Activated CD4-positive, alpha-beta T cell treated with anti-CD3 and anti-CD28 coated beads for 36 hours (primary cell): ENCODE data around the gene RNF112. TPM values are rescaled to one million over a fixed set of nuclear protein-coding genes. Genes with fewer than 3 reads are reported as not detected.

Source experiments
- ATAC-seq: fragments of 200-7000 bp; cut with Tn5 transposase; one replicate; pipeline ENCODE4 v1.10.0; 2021; ENCODE audit warnings: mild to moderate bottlenecking, moderate library complexity
- CTCF ChIA-PET: fragments of 350-600 bp; sonication (Branson Sonifier 250); formaldehyde crosslinking; loops from one replicate; lab custom pipeline; 2021; ENCODE audit warnings: antibody characterized with exemption; lab: Charles Lee
- POLR2A ChIA-PET: fragments of 350-600 bp; sonication (Branson Sonifier 250); formaldehyde crosslinking; loops from one replicate; lab custom pipeline; 2021; ENCODE audit warnings: antibody characterized with exemption, inconsistent platforms; lab: Charles Lee
- DNase-seq: peaks from one replicate; pipeline ENCODE4 v3.0.0-alpha.2; 2020
- H3K27ac Mint-ChIP-seq: one replicate; pipeline ENCODE4 v1.8.0; 2021; ENCODE audit warnings: mixed read lengths
- H3K27me3 Mint-ChIP-seq: one replicate; pipeline ENCODE4 v1.8.0; 2021; ENCODE audit warnings: mixed read lengths
- H3K36me3 Mint-ChIP-seq: one replicate; pipeline ENCODE4 v1.8.0; 2021; ENCODE audit warnings: low read depth, mixed read lengths
- H3K4me1 Mint-ChIP-seq: one replicate; pipeline ENCODE4 v1.8.0; 2021; ENCODE audit warnings: mixed read lengths
- H3K4me3 Mint-ChIP-seq: one replicate; pipeline ENCODE4 v1.8.0; 2021; ENCODE audit warnings: mild to moderate bottlenecking, moderate library complexity, mixed read lengths
- H3K9me3 Mint-ChIP-seq: one replicate; pipeline ENCODE4 v1.8.0; 2021; ENCODE audit warnings: low read depth, mixed read lengths
- intact Hi-C, 2 experiments: fragments of 100-400 bp; cut with DNase I in 1 of 2; cut with micrococcal nuclease in 1 of 2; formaldehyde crosslinking; loops; one replicate each; pipeline versions ENCODE4 v1.14.2 to v1.15.1; 2022 to 2024; cut with DNase I, micrococcal nuclease
- total RNA-seq, 2 experiments: library from RNA; stranded (reverse); gene quantifications; one replicate each; pipeline ENCODE4 v1.2.3, GENCODE V29; 2021

The RNF112 gene
- total RNA-seq, 2 experiments from 2014 or later = 0.26 to 0.55 TPM

DNA sequence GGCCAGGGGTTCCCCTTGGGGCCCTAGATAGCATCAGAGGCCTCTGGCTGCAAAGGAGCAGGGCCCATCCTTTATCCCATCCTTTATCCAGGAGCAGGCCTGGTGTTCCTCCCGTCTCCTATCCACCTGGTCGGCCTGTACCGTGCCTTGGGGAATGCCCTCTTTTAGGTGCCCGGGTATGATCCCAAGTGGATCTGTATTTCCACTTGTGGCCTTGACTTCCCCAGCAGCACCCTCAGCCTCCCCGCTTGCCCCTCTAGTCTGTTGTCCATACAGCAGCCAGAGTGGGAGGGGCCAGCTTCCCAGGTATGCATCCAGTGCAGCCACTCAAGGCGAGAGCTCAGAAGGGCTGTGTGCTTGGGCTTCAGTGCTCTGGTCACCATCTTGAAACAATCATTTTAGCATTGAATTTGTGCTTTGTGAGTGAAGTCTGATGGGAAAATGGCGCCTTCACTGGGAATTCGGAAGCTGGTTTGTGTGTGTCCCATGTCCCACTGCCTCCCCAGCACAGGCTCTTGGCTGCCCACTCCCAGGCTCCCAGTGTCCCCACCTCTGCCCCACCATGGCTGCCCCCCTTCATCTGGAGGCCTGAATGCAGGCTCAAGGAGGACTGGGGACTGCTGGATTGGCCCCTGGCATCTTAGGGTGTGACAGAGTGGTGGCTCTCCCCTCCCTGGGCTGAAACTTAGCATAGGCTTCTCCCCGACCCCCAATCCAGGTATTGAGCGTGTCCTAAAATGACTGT lies 3.3 kb upstream of the RNF112 start:
- CTCF ChIA-PET = interaction anchor here (0.6 kb wide), 1 partner anchor 11 kb away, joined by 3 read pairs; no protein-coding TSS in a partner anchor
- DNase-seq (no peak), ATAC-seq (no peak)
- no peaks in the 10 kb centered on the region for H3K27me3 Mint-ChIP-seq
- no peak overlapping the region for H3K27ac Mint-ChIP-seq
- H3K4me3 Mint-ChIP-seq = no peak overlapping the region
- POLR2A ChIA-PET = no interaction called here
- no peaks in the 10 kb centered on the region for H3K4me1 Mint-ChIP-seq
- H3K36me3 Mint-ChIP-seq = no peaks in the 10 kb centered on the region
- H3K9me3 Mint-ChIP-seq = no peaks in the 10 kb centered on the region
- intact Hi-C loops = no loop called here

DNA sequence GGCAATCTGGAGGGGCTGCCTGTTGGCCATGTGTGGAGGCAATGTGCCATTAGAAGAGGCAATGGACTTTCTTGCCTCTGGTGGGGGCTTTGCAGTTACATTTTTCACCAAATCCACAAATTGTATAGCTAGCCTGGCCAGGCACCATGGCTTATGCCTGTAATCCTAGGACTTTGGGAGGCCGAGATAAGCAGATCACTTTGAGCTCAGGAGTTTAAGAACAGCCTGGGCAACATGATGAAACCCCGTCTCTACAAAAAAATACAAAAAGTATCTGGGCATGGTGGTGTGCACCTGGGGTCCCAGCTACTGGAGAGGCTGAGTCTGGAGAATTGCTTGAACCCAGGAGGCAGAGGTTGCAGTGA lies 2.7 kb upstream of the RNF112 start:
- ChIA-PET POLR2A (no interaction called here), CTCF (no interaction called here)
- H3K36me3 Mint-ChIP-seq = no peaks in the 10 kb centered on the region
- H3K4me3 Mint-ChIP-seq = no peak overlapping the region
- H3K27ac Mint-ChIP-seq = no peak overlapping the region
- no peak for DNase-seq
- H3K4me1 Mint-ChIP-seq = no peaks in the 10 kb centered on the region
- H3K9me3 Mint-ChIP-seq = no peaks in the 10 kb centered on the region
- intact Hi-C loops = no loop called here
- H3K27me3 Mint-ChIP-seq = no peaks in the 10 kb centered on the region
- no peak for ATAC-seq

DNA sequence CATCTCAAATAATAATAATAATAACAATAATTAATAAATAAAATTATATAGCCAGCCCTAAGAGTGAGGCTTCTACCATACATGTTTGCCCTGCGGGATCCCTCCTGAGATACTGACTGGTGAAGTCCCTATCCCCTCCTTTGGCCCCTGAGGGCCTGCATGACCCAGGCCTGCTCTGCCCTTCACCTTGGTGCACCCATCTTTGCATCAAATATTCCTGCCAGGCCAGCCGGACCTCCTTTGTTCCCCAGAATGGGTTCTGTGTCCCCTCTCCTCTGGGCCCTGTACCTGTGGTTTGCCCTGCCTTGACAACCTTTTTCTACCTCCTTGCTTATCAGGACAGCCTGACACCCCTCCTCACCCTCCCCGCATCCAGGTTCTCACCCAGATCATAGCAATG lies 2.0 kb upstream of the RNF112 start:
- Mint-ChIP-seq H3K4me1 (no peaks in the 10 kb centered on the region), H3K27me3 (no peaks in the 10 kb centered on the region)

DNA sequence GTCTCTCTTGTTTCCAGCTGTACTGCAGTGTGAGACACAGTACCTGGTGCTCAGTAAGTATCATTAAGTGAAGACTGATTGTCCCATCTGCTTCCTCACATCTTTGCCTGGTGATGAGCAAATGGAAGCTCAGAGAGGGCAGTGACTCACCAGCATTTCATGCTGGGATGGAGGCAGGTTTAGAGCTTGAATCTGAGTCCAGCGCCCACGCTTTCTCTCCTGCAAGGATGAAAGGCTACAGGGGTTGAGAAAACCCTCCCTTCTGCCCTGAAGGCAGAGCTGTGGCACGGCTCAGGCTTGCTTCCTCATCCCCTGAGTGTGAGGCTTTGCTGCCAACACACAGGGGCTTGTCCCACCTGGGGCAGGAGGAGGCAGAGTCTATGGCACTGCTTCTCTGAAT lies 1.5 kb upstream of the RNF112 start:
- no peak overlapping the region for H3K4me3 Mint-ChIP-seq

More for the DNA sequence above, 2.0 kb upstream of the RNF112 start:
- DNase-seq = no peak
- H3K27ac Mint-ChIP-seq = no peak overlapping the region
- no peak overlapping the region for H3K4me3 Mint-ChIP-seq
- ATAC-seq = no peak
- ChIA-PET CTCF (no interaction called here), POLR2A (no interaction called here)
- H3K9me3 Mint-ChIP-seq = no peaks in the 10 kb centered on the region
- intact Hi-C loops = no loop called here
- no peaks in the 10 kb centered on the region for H3K36me3 Mint-ChIP-seq

DNA sequence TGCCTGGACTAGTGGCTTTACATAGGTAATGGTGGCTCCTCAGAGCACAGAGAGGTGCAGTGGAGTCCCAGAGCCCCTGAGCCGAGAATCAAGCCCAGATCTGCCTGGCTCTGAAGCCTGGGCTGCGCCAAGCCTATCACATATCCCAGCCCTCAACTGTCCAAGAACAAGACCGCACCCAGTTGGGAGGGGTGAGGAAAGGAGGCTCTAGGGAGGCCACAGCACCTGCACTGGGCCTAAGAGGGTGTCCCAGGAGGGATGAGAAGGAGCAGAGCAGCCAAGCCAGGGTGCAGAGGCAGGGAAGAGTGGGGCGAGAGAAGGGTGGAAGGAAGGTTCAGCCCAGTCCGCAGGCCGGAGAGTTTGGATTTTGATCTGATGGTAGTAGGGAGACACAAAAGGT lies 941 bp upstream of the RNF112 start:
- H3K27ac Mint-ChIP-seq = no peak overlapping the region
- no peaks in the 10 kb centered on the region for H3K9me3 Mint-ChIP-seq
- intact Hi-C loops = no loop called here
- ATAC-seq (no peak), DNase-seq (no peak)
- H3K27me3 Mint-ChIP-seq = no peaks in the 10 kb centered on the region
- H3K4me1 Mint-ChIP-seq = no peaks in the 10 kb centered on the region
- no peak overlapping the region for H3K4me3 Mint-ChIP-seq
- no peaks in the 10 kb centered on the region for H3K36me3 Mint-ChIP-seq
- POLR2A ChIA-PET = no interaction called here
- CTCF ChIA-PET = no interaction called here

More for the DNA sequence above, 1.5 kb upstream of the RNF112 start:
- no peaks in the 10 kb centered on the region for H3K27me3 Mint-ChIP-seq
- no peak overlapping the region for H3K27ac Mint-ChIP-seq
- ATAC-seq (peak; percentile 78), DNase-seq (peak; percentile 47)
- no peaks in the 10 kb centered on the region for H3K9me3 Mint-ChIP-seq
- ChIA-PET CTCF (no interaction called here), POLR2A (no interaction called here)
- no peaks in the 10 kb centered on the region for H3K4me1 Mint-ChIP-seq
- H3K36me3 Mint-ChIP-seq = no peaks in the 10 kb centered on the region
- intact Hi-C loops = no loop called here

DNA sequence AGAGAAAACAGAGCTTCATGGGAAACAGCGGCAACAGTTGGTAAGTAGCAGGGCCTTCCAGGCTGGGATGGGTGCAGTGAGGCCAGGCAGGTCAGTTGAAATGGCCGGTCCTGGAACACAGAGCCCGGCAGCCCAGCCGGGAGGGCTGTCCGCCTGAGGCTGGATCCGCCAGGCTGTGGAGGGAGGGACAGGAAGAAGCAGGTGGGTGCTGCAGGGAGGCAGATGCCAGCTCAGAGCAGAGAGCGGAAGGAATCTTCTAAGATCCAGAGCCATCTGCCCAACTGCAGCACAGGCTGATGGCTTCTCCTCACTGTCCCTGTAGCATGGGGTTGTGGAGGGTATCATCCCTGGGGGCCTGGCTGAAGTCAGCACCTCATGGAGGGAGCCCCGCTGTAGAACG lies 599 bp downstream of the RNF112 start:
- no peaks in the 10 kb centered on the region for H3K9me3 Mint-ChIP-seq
- intact Hi-C loops = no loop called here
- H3K36me3 Mint-ChIP-seq = no peaks in the 10 kb centered on the region
- no peak for DNase-seq
- ATAC-seq = no peak
- H3K27ac Mint-ChIP-seq = no peak overlapping the region
- H3K4me1 Mint-ChIP-seq = no peaks in the 10 kb centered on the region
- no peaks in the 10 kb centered on the region for H3K27me3 Mint-ChIP-seq
- no peak overlapping the region for H3K4me3 Mint-ChIP-seq
- POLR2A ChIA-PET = interaction anchor here (0.6 kb wide), 1 partner anchor 11 kb away, joined by 3 read pairs; no protein-coding TSS in a partner anchor
- CTCF ChIA-PET = no interaction called here

DNA sequence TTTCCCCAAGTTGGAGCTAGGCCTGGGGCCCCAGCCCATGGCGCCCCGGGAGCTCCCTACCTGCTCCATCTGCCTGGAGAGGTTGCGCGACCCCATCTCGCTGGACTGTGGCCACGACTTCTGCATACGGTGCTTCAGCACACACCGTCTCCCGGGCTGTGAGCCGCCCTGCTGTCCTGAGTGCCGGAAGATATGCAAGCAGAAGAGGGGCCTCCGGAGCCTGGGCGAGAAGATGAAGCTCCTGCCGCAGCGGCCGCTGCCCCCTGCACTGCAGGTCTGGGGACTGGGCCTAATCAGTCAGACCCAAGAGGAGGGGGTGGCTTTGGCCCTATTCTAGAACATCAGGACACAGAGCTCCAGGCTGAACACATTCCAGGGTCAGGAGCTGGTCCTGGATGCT lies 1.5 kb downstream of the RNF112 start:
- no peak for DNase-seq
- Mint-ChIP-seq H3K27ac (no peak overlapping the region), H3K9me3 (no peaks in the 10 kb centered on the region), H3K4me3 (no peak overlapping the region), H3K27me3 (no peaks in the 10 kb centered on the region), H3K36me3 (no peaks in the 10 kb centered on the region), H3K4me1 (peaks cover 2% of the 10 kb centered on the region)
- ChIA-PET CTCF (no interaction called here), POLR2A (no interaction called here)
- ATAC-seq = no peak
- intact Hi-C loops = no loop called here

DNA sequence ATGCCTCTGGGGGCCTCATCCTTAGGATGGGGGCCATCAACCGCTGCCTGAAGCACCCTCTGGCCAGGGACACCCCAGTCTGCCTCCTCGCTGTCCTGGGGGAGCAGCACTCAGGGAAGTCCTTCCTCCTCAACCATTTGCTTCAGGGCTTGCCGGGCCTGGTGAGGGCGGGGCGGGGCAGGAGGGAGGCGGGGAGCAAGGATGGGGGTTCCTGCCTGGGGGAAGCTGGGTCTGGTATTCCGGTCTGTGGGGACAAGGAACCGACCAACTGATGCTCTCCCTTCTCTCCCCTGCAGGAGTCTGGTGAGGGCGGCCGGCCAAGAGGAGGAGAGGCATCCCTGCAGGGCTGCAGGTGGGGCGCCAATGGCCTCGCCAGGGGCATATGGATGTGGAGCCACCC lies 2.0 kb downstream of the RNF112 start:
- ChIA-PET POLR2A (no interaction called here), CTCF (no interaction called here)
- ATAC-seq = no peak
- no peak for DNase-seq
- Mint-ChIP-seq H3K4me1 (peaks cover 6% of the 10 kb centered on the region), H3K27me3 (no peaks in the 10 kb centered on the region), H3K36me3 (no peaks in the 10 kb centered on the region), H3K27ac (no peak overlapping the region), H3K9me3 (no peaks in the 10 kb centered on the region), H3K4me3 (no peak overlapping the region)
- intact Hi-C loops = no loop called here

DNA sequence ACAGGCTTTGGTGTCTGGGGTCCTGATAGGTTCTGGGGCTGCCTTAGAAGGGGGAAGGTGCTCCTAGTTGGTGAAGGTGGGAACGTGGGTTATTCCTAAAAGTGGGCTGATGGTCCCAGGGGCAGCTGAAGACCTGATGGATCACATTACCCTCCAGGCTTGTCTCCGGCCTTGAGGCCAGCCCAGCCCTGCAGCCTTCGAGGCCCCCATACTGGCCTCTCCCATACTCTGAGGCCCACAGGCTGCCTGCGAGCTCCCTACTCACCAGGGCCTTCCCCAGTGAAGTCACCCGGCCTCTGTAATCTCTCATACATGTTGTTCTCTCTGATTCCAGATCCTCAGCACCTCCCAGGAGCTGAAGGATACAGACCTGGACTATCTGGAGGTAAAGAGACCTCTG lies 2.7 kb downstream of the RNF112 start:
- Mint-ChIP-seq H3K27ac (no peak overlapping the region), H3K27me3 (no peaks in the 10 kb centered on the region), H3K9me3 (no peaks in the 10 kb centered on the region), H3K4me3 (no peak overlapping the region), H3K36me3 (no peaks in the 10 kb centered on the region), H3K4me1 (peaks cover 14% of the 10 kb centered on the region)
- ChIA-PET POLR2A (no interaction called here), CTCF (no interaction called here)
- intact Hi-C loops = no loop called here
- no peak for DNase-seq
- ATAC-seq = no peak

DNA sequence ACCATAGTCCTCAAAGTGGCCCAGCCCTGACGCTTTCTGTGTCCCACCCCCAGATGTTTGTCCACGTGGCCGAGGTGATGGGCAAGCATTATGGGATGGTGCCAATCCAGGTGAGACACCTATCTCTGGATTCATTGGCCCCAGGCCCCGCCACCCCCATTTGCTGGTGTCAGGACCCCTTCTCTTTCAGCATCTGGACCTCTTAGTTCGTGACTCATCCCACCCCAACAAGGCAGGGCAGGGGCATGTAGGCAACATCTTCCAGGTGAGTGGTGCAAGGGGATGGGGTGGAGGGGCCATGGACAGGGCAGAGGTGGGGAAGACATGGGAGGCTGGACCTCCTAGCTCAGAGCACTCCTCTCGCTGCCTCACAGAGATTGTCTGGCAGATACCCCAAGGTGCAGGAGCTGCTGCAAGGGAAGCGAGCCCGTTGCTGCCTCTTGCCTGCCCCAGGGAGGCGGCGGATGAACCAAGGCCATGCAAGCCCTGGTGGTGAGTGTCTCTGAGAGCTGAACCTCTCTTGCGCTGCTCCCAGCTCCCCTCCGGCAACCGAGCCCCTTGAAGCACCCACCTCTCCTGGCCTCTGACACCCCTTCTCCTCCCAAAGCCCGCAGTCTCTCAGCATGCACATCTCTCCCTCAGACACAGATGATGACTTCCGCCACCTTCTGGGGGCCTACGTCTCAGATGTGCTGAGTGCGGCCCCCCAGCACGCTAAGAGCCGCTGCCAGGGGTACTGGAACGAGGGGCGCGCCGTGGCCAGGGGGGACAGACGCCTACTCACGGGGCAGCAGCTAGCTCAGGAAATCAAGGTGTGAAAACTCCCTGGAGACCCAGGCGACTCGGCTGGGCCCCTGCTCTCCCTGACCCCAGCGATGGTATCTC lies 3.6 kb downstream of the RNF112 start:
- H3K27me3 Mint-ChIP-seq = no peaks in the 10 kb centered on the region
- H3K27ac Mint-ChIP-seq = no peak overlapping the region
- POLR2A ChIA-PET = no interaction called here
- DNase-seq = no peak
- H3K36me3 Mint-ChIP-seq = no peaks in the 10 kb centered on the region
- H3K9me3 Mint-ChIP-seq = no peaks in the 10 kb centered on the region
- intact Hi-C loops = no loop called here
- no peak for ATAC-seq
- no peak overlapping the region for H3K4me3 Mint-ChIP-seq
- peaks cover 15% of the 10 kb centered on the region for H3K4me1 Mint-ChIP-seq
- CTCF ChIA-PET = interaction anchor here (0.6 kb wide), 1 partner anchor 32 kb away, joined by 5 read pairs; no protein-coding TSS in a partner anchor

DNA sequence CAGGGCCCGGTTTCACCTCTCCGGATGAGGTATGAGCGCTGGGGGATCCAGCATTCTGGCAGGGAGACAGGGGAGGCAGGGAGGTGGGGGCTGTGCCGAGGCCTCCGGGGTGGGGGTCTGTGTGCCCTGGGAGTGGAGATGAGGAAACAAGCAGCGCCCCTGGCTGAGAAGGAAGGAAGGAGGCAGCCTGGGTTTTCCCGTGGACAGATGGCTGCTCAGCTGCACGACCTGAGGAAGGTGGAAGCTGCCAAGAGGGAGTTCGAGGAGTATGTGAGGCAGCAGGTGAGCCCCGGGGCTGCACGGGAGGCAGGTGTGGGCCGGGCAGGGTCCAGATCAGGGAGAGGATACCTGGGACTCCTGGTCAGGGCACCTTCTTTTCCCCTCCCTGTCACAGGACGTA lies 4.3 kb downstream of the RNF112 start:
- intact Hi-C loops = no loop called here
- Mint-ChIP-seq H3K36me3 (no peaks in the 10 kb centered on the region), H3K27ac (no peak overlapping the region), H3K4me3 (no peak overlapping the region), H3K4me1 (peaks cover 15% of the 10 kb centered on the region), H3K9me3 (no peaks in the 10 kb centered on the region), H3K27me3 (no peaks in the 10 kb centered on the region)
- CTCF ChIA-PET = interaction anchor here (0.6 kb wide), 1 partner anchor 32 kb away, joined by 5 read pairs; no protein-coding TSS in a partner anchor
- DNase-seq (no peak), ATAC-seq (no peak)
- POLR2A ChIA-PET = no interaction called here
